Bone marrow (tissue), 2 donors: ENCODE data around the gene MMP15.

Experiments used
- DNase-seq, 2 donors: peaks; one replicate each; lab custom pipeline; 2025; lab: John Stamatoyannopoulos, UW

MMP15 gene

GRCh38 chr16:58019866-58020538, 5.6 kb upstream of the MMP15 start:
- DNase-seq = no peak

DNA sequence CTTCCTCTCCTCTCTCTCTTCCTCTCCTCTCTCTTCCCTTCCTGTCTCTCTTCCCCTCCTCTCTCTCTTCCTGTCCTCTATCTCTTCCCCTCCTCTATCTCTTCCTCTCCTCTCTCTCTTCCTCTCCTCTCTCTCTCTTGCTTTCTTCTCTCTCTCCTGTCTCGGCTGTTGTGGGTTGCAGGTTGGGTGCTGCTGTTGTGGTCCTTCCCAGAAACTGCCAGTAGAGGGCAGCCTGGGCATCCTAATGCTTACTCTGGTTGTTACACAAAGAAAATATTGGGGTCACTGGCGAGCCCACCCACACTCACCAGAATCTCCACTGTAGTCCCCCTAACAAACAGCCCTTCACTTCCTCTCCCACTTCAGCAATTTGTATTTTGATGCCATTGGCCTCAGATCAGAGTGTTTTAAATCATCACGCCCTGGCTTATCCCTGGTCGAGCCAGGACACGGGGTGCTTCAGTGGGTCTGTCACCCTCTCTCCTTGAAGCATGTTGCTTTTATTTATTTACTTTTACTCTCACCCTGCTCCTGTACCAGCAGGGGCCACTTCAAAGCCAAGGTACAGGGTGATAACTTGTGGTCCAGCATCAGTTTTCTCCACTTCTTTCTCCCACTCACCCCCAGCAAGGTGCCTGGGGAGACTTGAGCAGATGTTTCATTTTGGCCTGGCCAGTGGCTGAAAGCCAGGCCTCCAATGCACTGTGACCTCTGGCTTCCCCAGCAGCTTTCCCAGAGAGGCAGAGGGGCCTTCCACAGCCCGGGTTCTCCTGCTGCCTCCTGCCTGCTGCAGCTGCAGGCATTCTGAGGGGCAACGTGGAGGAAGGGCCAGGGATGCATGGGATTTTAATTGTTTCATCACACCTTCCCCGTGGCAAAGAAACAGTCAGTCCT, 4.7 kb upstream of the MMP15 start:
- peak in 1 of 2 donors; percentile 21 for DNase-seq

DNA sequence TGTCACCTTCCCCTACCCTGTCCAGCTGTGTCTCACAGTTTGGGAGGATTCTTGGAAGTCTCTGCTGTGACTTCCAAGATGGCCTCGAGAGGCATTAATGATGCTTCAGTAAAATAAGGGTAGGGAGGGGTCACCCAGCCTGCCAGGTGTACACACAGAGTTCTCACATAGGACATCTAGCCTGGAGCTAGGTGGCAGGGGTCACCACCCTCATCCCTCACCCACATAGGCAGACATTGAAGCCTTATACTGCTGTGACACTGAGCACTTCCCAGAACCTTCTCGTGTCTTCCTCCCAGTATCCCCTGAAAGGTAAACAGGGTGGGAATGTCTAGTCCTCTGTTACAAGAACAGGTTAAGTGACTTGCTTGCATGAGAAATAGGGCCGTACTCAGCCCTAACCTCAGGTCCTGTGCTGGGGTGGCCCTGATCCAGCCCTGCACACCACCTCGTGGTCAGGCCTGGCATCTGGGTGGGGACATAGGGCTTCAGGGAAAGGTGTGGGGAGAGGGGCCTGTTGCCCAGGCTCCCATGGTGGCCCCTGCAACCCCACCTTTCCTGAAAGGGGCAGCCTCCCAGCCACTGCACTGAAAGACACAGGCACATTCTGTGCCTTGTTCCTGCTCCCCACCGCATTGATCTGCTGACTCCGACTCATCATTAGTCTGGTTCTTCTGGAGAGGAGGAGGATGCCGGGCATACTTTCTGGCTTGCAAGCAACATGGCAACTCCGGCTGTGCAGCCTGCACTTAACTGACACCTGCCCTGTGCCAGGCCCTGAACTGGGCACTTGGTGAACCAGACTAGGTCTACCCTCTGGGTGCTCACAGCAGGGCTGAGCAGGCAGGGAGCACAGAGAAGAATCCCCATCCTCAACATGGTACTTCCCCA, 3.6 kb upstream of the MMP15 start:
- no peak for DNase-seq

GRCh38 chr16:58022601-58023371, 2.8 kb upstream of the MMP15 start:
- DNase-seq = no peak

GRCh38 chr16:58024486-58025350, 836 bp upstream of the MMP15 start:
- DNase-seq = no peak

- no peak for DNase-seq
Observed at GRCh38 chr16:58026139-58026704, 668 bp downstream of the MMP15 start.

- no peak for DNase-seq
Observed at GRCh38 chr16:58026705-58027160, 1.2 kb downstream of the MMP15 start.

- DNase-seq = no peak
Observed at GRCh38 chr16:58027161-58027915, 1.8 kb downstream of the MMP15 start.

- no peak for DNase-seq
Observed at GRCh38 chr16:58027916-58028455, 2.4 kb downstream of the MMP15 start.

- DNase-seq = no peak
Observed at GRCh38 chr16:58028541-58029070, 3.1 kb downstream of the MMP15 start.

DNA sequence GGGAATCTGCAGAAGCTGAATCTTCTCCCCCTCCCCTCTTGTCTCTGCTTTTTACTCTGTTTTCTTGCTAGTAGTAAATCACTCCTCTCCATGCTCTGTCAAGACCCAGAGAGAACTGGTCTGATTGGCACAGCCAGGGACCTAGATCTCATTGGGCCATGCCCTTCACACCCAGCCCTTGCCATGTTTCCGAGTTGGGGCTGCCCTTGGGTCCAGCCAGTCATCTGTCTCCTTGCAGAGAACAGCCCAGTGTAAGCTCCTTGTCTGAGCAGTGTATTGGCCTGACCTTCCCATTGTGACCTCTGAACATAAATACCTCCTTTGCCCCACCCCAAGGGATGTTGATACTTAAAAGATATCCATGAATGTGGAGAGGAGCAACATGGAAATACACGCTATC, 3.9 kb downstream of the MMP15 start:
- DNase-seq = no peak

DNA sequence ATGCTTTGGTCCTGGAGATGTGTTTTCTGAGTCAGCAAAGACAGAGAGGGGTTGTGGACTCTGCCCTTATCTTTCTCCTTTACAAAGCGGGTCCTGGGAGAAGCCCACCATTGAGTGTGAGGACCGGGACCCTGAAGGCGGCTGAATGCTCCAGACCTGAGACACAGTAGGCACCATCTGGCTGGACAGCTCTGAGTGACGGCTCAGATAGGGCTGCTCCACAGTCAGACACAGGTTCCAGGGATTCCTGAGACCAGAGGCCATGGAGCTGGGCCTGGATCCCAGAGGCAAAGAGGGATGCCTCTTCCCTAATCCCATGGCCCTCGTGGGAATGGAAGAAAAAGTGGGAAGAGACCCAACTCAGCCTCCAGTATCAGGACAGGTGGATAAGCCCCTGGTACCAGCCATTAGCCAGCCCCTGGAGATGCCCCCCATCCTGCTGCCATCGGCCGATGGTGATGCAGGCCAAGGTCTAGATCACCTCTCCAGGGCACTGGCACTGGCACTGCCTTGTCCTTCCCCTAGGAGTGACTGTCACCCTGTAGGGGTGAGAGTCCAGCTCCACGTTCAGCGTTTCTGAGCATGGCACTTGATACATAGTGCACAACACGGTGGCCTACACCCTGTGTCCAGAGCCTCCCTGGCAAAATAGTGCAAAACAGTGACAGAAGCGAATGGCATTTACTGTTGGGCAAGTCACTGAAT, 4.7 kb downstream of the MMP15 start:
- no peak for DNase-seq

- no peak for DNase-seq
Observed at GRCh38 chr16:58031016-58031800, 5.7 kb downstream of the MMP15 start.

DNA sequence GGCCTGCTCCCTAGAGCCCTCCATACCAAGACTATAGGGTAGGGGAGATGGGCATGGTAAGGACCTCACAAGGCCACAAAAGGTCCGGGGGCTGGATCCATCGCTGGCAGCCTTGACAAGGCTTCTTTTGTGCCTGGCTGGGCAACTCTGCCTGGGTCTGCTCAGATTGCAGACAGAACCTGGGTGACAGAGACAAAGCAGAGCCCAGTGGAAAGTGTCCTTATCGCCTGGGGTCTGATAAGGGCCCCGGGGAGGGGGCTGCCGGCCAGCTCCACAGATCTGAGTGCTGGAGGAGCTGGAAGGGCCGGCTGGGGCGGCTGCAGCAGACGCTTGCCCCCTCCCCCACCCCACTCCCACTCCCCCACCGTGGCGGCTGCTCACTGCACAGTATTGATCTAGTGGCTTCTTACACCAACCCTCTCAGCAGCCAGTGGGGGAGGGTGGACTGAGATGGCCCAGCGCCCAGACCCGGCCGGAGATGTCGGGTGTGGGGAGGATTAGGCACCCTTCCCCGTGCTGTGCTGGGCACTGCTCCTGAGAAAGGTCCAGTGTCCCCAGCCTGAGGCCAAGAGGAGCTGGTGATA, 7.2 kb downstream of the MMP15 start:
- DNase-seq = no peak

GRCh38 chr16:58034128-58034685, 8.7 kb downstream of the MMP15 start:
- no peak for DNase-seq

- no peak for DNase-seq
Observed at GRCh38 chr16:58034774-58035173, 9.2 kb downstream of the MMP15 start.
